Loucy (cell line): Measurements from ENCODE around the gene CHN2.

ENCODE experiments used
- EZH2phosphoT487 ChIP-seq: fragments of 200-600 bp; IDR thresholded peaks from 2 replicates; pipeline ENCODE4 v1.6.1; 2018; ENCODE audit warnings: antibody characterized with exemption, mild to moderate bottlenecking, moderate library complexity, borderline replicate concordance
- TF ChIP-seq, protein P1 (sequence below): fragments of 200-600 bp; sonication (generic); conservative IDR thresholded peaks from 2 replicates; pipeline ENCODE4 v1.5.1; 2014; ENCODE audit warnings: mild to moderate bottlenecking, antibody characterized with exemption, low read length

DNA sequence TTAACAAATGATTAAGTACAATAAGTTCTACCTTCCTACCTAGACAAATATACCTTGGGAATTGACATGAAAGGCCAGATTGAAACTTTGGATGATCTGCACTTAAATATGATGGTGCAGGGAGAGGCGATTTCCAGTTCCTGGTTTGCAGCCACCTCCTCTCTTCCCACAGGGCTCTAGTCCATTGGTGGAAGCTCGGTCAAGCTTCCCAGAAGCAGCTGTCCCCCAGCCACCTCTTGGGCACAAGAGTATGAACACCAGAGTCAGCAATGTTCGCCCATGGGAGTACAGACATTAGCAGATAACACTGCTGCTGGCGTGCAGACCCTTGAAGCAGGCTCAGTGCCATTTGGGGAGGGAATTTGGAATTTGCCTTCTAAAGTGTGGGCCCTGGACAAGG, 46.8 kb upstream of the CHN2 start:
- TF ChIP-seq, protein P1, sequence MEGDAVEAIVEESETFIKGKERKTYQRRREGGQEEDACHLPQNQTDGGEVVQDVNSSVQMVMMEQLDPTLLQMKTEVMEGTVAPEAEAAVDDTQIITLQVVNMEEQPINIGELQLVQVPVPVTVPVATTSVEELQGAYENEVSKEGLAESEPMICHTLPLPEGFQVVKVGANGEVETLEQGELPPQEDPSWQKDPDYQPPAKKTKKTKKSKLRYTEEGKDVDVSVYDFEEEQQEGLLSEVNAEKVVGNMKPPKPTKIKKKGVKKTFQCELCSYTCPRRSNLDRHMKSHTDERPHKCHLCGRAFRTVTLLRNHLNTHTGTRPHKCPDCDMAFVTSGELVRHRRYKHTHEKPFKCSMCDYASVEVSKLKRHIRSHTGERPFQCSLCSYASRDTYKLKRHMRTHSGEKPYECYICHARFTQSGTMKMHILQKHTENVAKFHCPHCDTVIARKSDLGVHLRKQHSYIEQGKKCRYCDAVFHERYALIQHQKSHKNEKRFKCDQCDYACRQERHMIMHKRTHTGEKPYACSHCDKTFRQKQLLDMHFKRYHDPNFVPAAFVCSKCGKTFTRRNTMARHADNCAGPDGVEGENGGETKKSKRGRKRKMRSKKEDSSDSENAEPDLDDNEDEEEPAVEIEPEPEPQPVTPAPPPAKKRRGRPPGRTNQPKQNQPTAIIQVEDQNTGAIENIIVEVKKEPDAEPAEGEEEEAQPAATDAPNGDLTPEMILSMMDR: no peak
- TF ChIP-seq EZH2phosphoT487: no peak
